H9 (cell line): ENCODE data around the gene SH3BP5. TPM values are rescaled to one million over a fixed set of nuclear protein-coding genes. Genes with fewer than 3 reads are reported as not detected.
A peak's percentile ranks its signal among the peaks of the same experiment; 100 is the strongest.

Experiments
- DNase-seq: peaks from one replicate; pipeline ENCODE4 v3.0.0-alpha.2; 2017
- H2AFZ ChIP-seq: one replicate; pipeline ENCODE4 v1.6.1; 2013; ENCODE audit warnings: mild to moderate bottlenecking, low read length, control low read depth, moderate library complexity
- H2AK5ac ChIP-seq: 2 replicates; pipeline ENCODE4 v1.6.1; 2013; ENCODE audit warnings: low read length, control low read depth, mixed read lengths; ENCODE audit not compliant: insufficient read length
- H2BK120ac ChIP-seq: one replicate; pipeline ENCODE4 v1.6.1; 2013; ENCODE audit warnings: low read depth, mild to moderate bottlenecking, low read length, control low read depth, inconsistent platforms; ENCODE audit not compliant: poor library complexity, severe bottlenecking
- H2BK12ac ChIP-seq: 2 replicates; pipeline ENCODE4 v1.6.1; 2013; ENCODE audit warnings: low read length, control low read depth, mixed read lengths, low read depth; ENCODE audit not compliant: insufficient read length
- H2BK15ac ChIP-seq: 2 replicates; pipeline ENCODE4 v1.6.1; 2013; ENCODE audit warnings: low read depth, low read length, control low read depth
- H2BK20ac ChIP-seq: one replicate; pipeline ENCODE4 v1.6.1; 2013; ENCODE audit warnings: low read depth, mild to moderate bottlenecking, low read length, control low read depth, inconsistent platforms; ENCODE audit not compliant: poor library complexity, severe bottlenecking
- H2BK5ac ChIP-seq: 2 replicates; pipeline ENCODE4 v1.6.1; 2013; ENCODE audit warnings: low read length, control low read depth, mixed read lengths; ENCODE audit not compliant: insufficient read length
- H3K14ac ChIP-seq: 2 replicates; pipeline ENCODE4 v1.6.1; 2013; ENCODE audit warnings: low read length, control low read depth; ENCODE audit not compliant: insufficient read depth
- H3K18ac ChIP-seq: 2 replicates; pipeline ENCODE4 v1.6.1; 2013; ENCODE audit warnings: low read depth, mild to moderate bottlenecking, mixed read lengths, low read length, control low read depth; ENCODE audit not compliant: insufficient read length
- H3K23ac ChIP-seq: 2 replicates; pipeline ENCODE4 v1.6.1; 2013; ENCODE audit warnings: low read length, control low read depth, mixed read lengths, low read depth; ENCODE audit not compliant: insufficient read length
- H3K23me2 ChIP-seq: 2 replicates; pipeline ENCODE4 v1.6.1; 2013; ENCODE audit warnings: low read depth, mild to moderate bottlenecking, mixed read lengths, low read length, control low read depth; ENCODE audit not compliant: insufficient read length, poor library complexity, severe bottlenecking
- H3K27ac ChIP-seq: 2 replicates; pipeline ENCODE4 v1.5.1; 2013; ENCODE audit warnings: low read length, control low read depth, mixed read lengths, low read depth; ENCODE audit not compliant: insufficient read length
- H3K27me3 ChIP-seq: 2 replicates; pipeline ENCODE4 v1.6.1; 2013; ENCODE audit warnings: low read length, control low read depth, inconsistent platforms; ENCODE audit not compliant: insufficient read depth
- H3K4ac ChIP-seq: 2 replicates; pipeline ENCODE4 v1.6.1; 2013; ENCODE audit warnings: low read depth, mild to moderate bottlenecking, control low read depth, inconsistent platforms, low read length, moderate library complexity
- H3K4me1 ChIP-seq: 2 replicates; pipeline ENCODE4 v1.6.1; 2013; ENCODE audit warnings: low read length, control low read depth, inconsistent platforms; ENCODE audit not compliant: insufficient read depth
- H3K4me2 ChIP-seq: 2 replicates; pipeline ENCODE4 v1.6.1; 2013; ENCODE audit warnings: low read length, control low read depth, mixed read lengths; ENCODE audit not compliant: insufficient read length, insufficient read depth
- H3K56ac ChIP-seq: 2 replicates; pipeline ENCODE4 v1.6.1; 2013; ENCODE audit warnings: low read depth, mild to moderate bottlenecking, mixed read lengths, low read length, control low read depth; ENCODE audit not compliant: insufficient read length
- H3K79me1 ChIP-seq: 2 replicates; pipeline ENCODE4 v1.6.1; 2013; ENCODE audit warnings: low read depth, mild to moderate bottlenecking, moderate library complexity, low read length, control low read depth, inconsistent platforms; ENCODE audit not compliant: insufficient read depth, poor library complexity, severe bottlenecking
- H3K79me2 ChIP-seq: 2 replicates; pipeline ENCODE4 v1.6.1; 2013; ENCODE audit warnings: low read length, control low read depth, inconsistent platforms; ENCODE audit not compliant: insufficient read depth
- H3K9ac ChIP-seq: 2 replicates; pipeline ENCODE4 v1.6.1; 2013; ENCODE audit warnings: low read length, control low read depth, mixed read lengths; ENCODE audit not compliant: insufficient read length; ENCODE audit errors: extremely low read depth
- H3K9me3 ChIP-seq: one replicate; pipeline ENCODE4 v1.6.1; 2013; ENCODE audit warnings: low read depth, low read length, inconsistent platforms; ENCODE audit not compliant: control insufficient read depth
- H3T11ph ChIP-seq: one replicate; pipeline ENCODE4 v1.6.1; 2013; ENCODE audit warnings: mild to moderate bottlenecking, low read length, control low read depth, inconsistent platforms
- H4K20me1 ChIP-seq: one replicate; pipeline ENCODE4 v1.6.1; 2013; ENCODE audit not compliant: control insufficient read depth, insufficient read length, insufficient read depth
- H4K5ac ChIP-seq: 2 replicates; pipeline ENCODE4 v1.6.1; 2013; ENCODE audit warnings: low read depth, mild to moderate bottlenecking, mixed read lengths, low read length, control low read depth; ENCODE audit not compliant: insufficient read length
- H4K8ac ChIP-seq: replicated peaks from 2 replicates; pipeline ENCODE4 v1.6.1; 2013; ENCODE audit warnings: low read length, control low read depth, mixed read lengths, low read depth; ENCODE audit not compliant: insufficient read length
- H4K91ac ChIP-seq: 2 replicates; pipeline ENCODE4 v1.6.1; 2013; ENCODE audit warnings: low read depth, mild to moderate bottlenecking, moderate library complexity, mixed read lengths, low read length, control low read depth; ENCODE audit not compliant: insufficient read length
- H3K27ac Mint-ChIP-seq, 3 experiments: 2 replicates in 2 of 3; 3 replicates in 1 of 3; pipeline ENCODE4 v1.8.0; 2020 to 2021; ENCODE audit warnings: mixed read lengths in 3 of 3, mild to moderate bottlenecking in 1 of 3, moderate library complexity in 1 of 3
- H3K27me3 Mint-ChIP-seq: 2 replicates; pipeline ENCODE4 v1.8.0; 2021; ENCODE audit warnings: low read depth, mild to moderate bottlenecking, moderate library complexity, mixed read lengths
- H3K36me3 Mint-ChIP-seq, 3 experiments: 2 replicates in 2 of 3; 3 replicates in 1 of 3; pipeline ENCODE4 v1.8.0; 2020 to 2021; ENCODE audit warnings: low read depth in 3 of 3, mixed read lengths in 3 of 3; ENCODE audit not compliant: insufficient read depth in 1 of 3
- H3K4me1 Mint-ChIP-seq, 2 experiments: 2 replicates each; pipeline ENCODE4 v1.8.0; 2020; ENCODE audit warnings: mixed read lengths in 2 of 2
- H3K4me3 Mint-ChIP-seq, 2 experiments: 2 replicates in 1 of 2; 3 replicates in 1 of 2; pipeline ENCODE4 v1.8.0; 2020 to 2021; ENCODE audit warnings: mild to moderate bottlenecking in 2 of 2, mixed read lengths in 2 of 2, moderate library complexity in 1 of 2
- H3K9me3 Mint-ChIP-seq, 2 experiments: 2 replicates in 1 of 2; 3 replicates in 1 of 2; pipeline ENCODE4 v1.8.0; 2020; ENCODE audit warnings: mild to moderate bottlenecking in 2 of 2, mixed read lengths in 2 of 2, moderate library complexity in 1 of 2
- CTCF ChIP-seq: fragments of 200-600 bp; sonication (generic); conservative IDR thresholded peaks from 3 replicates; pipeline ENCODE4 v1.8.0; 2021; ENCODE audit warnings: antibody characterized with exemption, mild to moderate bottlenecking
- WGBS: extraction: QIAGEN DNeasy Blood & Tissue Kit; methylation state at CpG from one replicate; pipeline ENCODE4 v1.1.7; 2013; ENCODE audit warnings: missing lambda C conversion rate, low lambda C conversion rate, mixed read lengths; ENCODE audit not compliant: insufficient read length; ENCODE audit errors: extremely low coverage; 5-methylcytosine and 5-hydroxymethylcytosine counted together
- total RNA-seq: library from RNA; stranded (reverse); gene quantifications from 2 replicates; pipeline ENCODE4 v1.2.1, GENCODE V29; 2021

Gene SH3BP5
- total RNA-seq, 1 experiment from 2014 or later: 6.8 TPM

GRCh38 chr3:15331606-15332404, 581 bp downstream of the SH3BP5 start:
- peak; percentile 35 for DNase-seq
- H4K91ac ChIP-seq: no peak overlapping the region
- H2AK5ac ChIP-seq: no peak overlapping the region
- no peak overlapping the region for H2BK12ac ChIP-seq
- no peak overlapping the region for H3K4ac ChIP-seq
- peak overlapping the region; percentile 9; the same call in 1 of the 2 replicates for H3K14ac ChIP-seq
- H4K5ac ChIP-seq: no peak overlapping the region
- H3K79me1 ChIP-seq: no peaks in the 10 kb centered on the region
- TF ChIP-seq CTCF: no peak
- H3K9me3 ChIP-seq: no peaks in the 10 kb centered on the region
- WGBS: no CpG with 5 or more reads among the region's 71 CpGs
- no peaks in the 10 kb centered on the region for H3K79me2 ChIP-seq
- no peaks in the 10 kb centered on the region; the same call in 1 of the 2 replicates for H3K4me1 ChIP-seq
- peaks cover 2 to 5% (median 3%) of the 10 kb centered on the region in 3 experiments; a peak in 4 of 7 replicates for H3K36me3 Mint-ChIP-seq
- H3K4me2 ChIP-seq: peak overlapping the region; percentile 73
- no peak overlapping the region for H2BK20ac ChIP-seq
- no peak overlapping the region for H3K27ac Mint-ChIP-seq
- no peak overlapping the region for H2AFZ ChIP-seq
- H3K56ac ChIP-seq: no peak overlapping the region
- no peaks in the 10 kb centered on the region for H4K20me1 ChIP-seq
- no peak overlapping the region for H2BK120ac ChIP-seq
- H3K23me2 ChIP-seq: peaks cover 8% of the 10 kb centered on the region
- H3T11ph ChIP-seq: no peak overlapping the region
- no peaks in the 10 kb centered on the region for H3K9me3 Mint-ChIP-seq
- peaks cover 33 to 37% of the 10 kb centered on the region in 2 experiments for H3K4me1 Mint-ChIP-seq
- H3K23ac ChIP-seq: no peak overlapping the region
- H2BK5ac ChIP-seq: no peak overlapping the region
- no peak overlapping the region for H3K9ac ChIP-seq
- H2BK15ac ChIP-seq: no peak overlapping the region; the same call in 1 of the 2 replicates
- no peak overlapping the region for H3K27ac ChIP-seq
- H3K18ac ChIP-seq: peak overlapping the region; percentile 30
- no peaks in the 10 kb centered on the region; the same call in 1 of the 2 replicates for H3K27me3 ChIP-seq
- H4K8ac ChIP-seq: no peak overlapping the region
- peak overlapping the region; percentile 87 to 97 for H3K4me3 Mint-ChIP-seq
- peaks cover 31% of the 10 kb centered on the region for H3K27me3 Mint-ChIP-seq
